T1000 (cell line): Measurements from ENCODE around the gene HMCES.
A peak's percentile ranks its signal among the peaks of the same experiment; 100 is the strongest.

Experiments
- DNase-seq: peaks from one replicate; lab custom pipeline; 2025; ENCODE audit warnings: mixed read lengths; lab: John Stamatoyannopoulos, UW

Gene HMCES

GRCh38 chr3:129304146-129304961, 25.7 kb downstream of the HMCES start:
- DNase-seq = no peak

GRCh38 chr3:129304962-129305222, 26.2 kb downstream of the HMCES start:
- no peak for DNase-seq

GRCh38 chr3:129305592-129306091, 27.0 kb downstream of the HMCES start:
- no peak for DNase-seq

GRCh38 chr3:129308636-129309035, 30.0 kb downstream of the HMCES start:
- no peak for DNase-seq

- no peak for DNase-seq
Measured at GRCh38 chr3:129310111-129311011, 31.7 kb downstream of the HMCES start.

GRCh38 chr3:129311054-129311902, 32.6 kb downstream of the HMCES start:
- no peak for DNase-seq

GRCh38 chr3:129312021-129312639, 33.5 kb downstream of the HMCES start:
- no peak for DNase-seq

GRCh38 chr3:129312671-129313414, 34.2 kb downstream of the HMCES start:
- no peak for DNase-seq

GRCh38 chr3:129313415-129313664, 34.7 kb downstream of the HMCES start:
- DNase-seq = no peak

GRCh38 chr3:129313665-129314385, 35.2 kb downstream of the HMCES start:
- DNase-seq = no peak

GRCh38 chr3:129314386-129315222, 35.9 kb downstream of the HMCES start:
- DNase-seq = peak; percentile 81

- DNase-seq = no peak
Measured at GRCh38 chr3:129315223-129315997, 36.7 kb downstream of the HMCES start.

GRCh38 chr3:129315998-129316247, 37.3 kb downstream of the HMCES start:
- DNase-seq = no peak

GRCh38 chr3:129316248-129317013, 37.8 kb downstream of the HMCES start:
- peak; percentile 67 for DNase-seq

- DNase-seq = no peak
Measured at GRCh38 chr3:129317014-129317771, 38.5 kb downstream of the HMCES start.

GRCh38 chr3:129317848-129318247, 39.2 kb downstream of the HMCES start:
- no peak for DNase-seq

- DNase-seq = no peak
Measured at GRCh38 chr3:129318921-129319320, 40.3 kb downstream of the HMCES start.

GRCh38 chr3:129320261-129320660, 41.6 kb downstream of the HMCES start:
- no peak for DNase-seq
